ENCODE results near the gene TXLNA. TPM values are rescaled to one million over a fixed set of nuclear protein-coding genes. Genes with fewer than 3 reads are reported as not detected.

Gene TXLNA
- total RNA-seq, 2 experiments from 2014 or later: 84.3 to 86.2 TPM

DNA sequence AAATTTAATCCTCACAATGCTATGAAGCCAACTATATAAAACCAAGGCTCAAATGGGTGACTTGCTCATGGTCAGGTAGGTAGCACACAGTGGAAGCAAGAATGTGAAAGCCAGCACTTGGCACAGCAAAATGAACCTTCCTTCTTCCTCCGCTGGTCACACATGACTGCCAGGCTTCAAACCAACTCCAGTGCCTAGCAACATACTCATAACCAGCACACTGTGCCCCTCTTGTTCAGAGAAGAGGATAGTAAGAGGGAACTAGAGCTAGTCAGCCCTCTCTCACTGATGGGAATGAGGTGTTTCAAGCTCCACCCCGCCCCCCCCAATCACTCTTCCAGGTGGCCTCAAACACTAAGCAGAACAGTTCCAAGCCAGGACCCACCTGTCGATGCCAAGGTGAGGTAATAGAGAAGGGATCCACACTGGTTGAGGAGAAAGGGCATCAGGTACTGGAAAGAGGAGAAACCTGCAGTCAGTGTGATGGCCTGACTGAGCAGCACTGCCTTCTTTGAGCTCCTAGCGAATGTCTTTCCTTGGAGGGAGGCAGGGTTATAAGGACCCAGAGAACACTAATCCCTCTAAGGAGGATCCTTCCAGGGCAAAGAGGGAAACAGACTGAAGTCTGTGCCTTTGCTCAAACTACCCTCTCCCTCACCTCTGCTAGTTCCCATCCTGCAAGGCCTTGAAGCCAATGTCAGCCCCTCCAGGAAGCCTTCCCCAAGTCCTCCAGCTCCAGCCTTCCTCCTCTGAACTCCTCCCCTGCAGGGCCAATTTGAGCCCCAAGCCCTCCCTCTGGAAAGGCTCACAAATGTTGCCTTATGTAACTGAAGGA, 41.5 kb downstream of the TXLNA start:
- Mint-ChIP-seq H3K27ac (no peak overlapping the region), H3K4me3 (peak overlapping the region; percentile 95), H3K27me3 (ENCODE audit: low read depth) (no peaks in the 10 kb centered on the region), H3K9me3 (no peaks in the 10 kb centered on the region), H3K4me1 (ENCODE audit: low read depth) (peaks cover 37% of the 10 kb centered on the region), H3K36me3 (ENCODE audit: low read depth) (peaks cover 10% of the 10 kb centered on the region)
- intact Hi-C loops (cut with micrococcal nuclease): loop anchor here (5.0 kb wide), 1 partner anchor 131 kb away; no protein-coding TSS in a partner anchor
- DNase-seq: no peak
- CTCF ChIA-PET: interaction anchor here (1.7 kb wide), 1 partner anchor 27 kb away, joined by 5 read pairs; no protein-coding TSS in a partner anchor

DNA sequence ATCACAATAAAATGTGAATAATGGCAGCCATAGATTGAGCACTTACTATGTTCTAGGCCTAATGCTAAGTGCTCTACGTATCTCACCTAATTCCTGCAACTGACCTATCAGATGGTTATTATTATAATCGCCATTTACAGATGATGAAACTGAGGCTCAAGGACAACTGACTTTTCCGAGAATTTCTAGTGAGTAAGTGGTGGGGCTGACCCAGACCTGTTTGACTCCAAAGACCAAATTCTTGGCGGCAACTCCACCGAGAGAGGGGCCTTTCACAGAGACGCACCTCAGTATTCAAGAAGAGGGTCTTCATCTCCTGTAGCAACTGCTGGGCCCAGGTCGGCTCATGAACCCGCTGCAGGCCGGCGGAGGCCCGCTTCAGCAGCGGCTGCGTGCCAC, 42.1 kb downstream of the TXLNA start:
- Mint-ChIP-seq H3K4me1 (ENCODE audit: low read depth) (peaks cover 35% of the 10 kb centered on the region), H3K4me3 (peak overlapping the region; percentile 95), H3K9me3 (no peaks in the 10 kb centered on the region), H3K27ac (peak overlapping the region; percentile 97), H3K27me3 (ENCODE audit: low read depth) (no peaks in the 10 kb centered on the region), H3K36me3 (ENCODE audit: low read depth) (peaks cover 14% of the 10 kb centered on the region)
- CTCF ChIA-PET: interaction anchor here (1.7 kb wide), 1 partner anchor 27 kb away, joined by 5 read pairs; no protein-coding TSS in a partner anchor
- no peak for DNase-seq
- intact Hi-C loops (cut with micrococcal nuclease): loop anchor here (5.0 kb wide), 1 partner anchor 131 kb away; no protein-coding TSS in a partner anchor

DNA sequence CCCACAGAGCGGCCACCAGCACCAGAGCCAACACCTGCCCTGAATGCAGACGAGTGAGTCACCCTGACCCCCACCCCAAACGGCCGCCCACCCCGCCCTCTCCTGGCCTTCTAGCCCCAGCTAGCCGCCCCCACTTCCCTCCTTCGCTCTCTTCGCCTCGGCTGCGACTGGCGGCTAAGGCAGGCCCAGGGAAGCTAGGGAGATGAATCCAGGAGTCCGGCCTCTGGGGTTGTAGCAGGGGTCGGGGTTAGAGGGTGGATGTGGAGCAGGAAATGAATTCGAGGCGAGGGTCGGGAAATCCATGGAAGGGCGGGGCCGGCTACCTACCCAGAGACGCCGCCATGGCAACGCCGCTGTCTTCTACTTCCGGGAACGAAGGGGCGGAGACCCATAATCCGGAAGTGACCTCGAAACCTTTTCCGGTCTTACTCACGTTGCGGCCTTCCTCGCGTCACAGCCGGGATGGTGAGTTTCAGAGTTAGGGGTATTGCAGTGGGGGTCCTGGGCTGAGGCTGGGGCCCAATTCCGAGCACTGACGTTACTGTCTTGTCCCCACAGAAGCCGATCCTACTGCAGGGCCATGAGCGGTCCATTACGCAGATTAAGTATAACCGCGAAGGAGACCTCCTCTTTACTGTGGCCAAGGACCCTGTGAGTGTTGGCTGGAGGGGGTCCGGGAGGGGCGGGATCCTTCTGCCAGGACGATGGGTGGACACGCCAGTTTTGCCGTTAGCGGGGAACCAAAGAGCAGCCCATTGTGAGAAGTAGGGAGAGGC, 42.7 kb downstream of the TXLNA start, which contains the start of the genes EIF3I and TMEM234:
Gene EIF3I, plus strand, starts transcription at position 428 of the 776 bp plus-strand sequence. Its CDS starts 35 bp downstream, at position 463.
Gene TMEM234, minus strand, starts transcription at position 374 of the 776 bp plus-strand sequence. Its CDS starts 31 bp downstream, at position 343.
- intact Hi-C loops (cut with micrococcal nuclease): loop anchor here (1.0 to 5.0 kb wide), 6 partner anchors 19 to 130 kb away; partner anchors contain the start of genes CCDC28B and TXLNA
- Mint-ChIP-seq H3K27me3 (ENCODE audit: low read depth) (no peaks in the 10 kb centered on the region), H3K4me1 (ENCODE audit: low read depth) (peaks cover 35% of the 10 kb centered on the region), H3K36me3 (ENCODE audit: low read depth) (peaks cover 14% of the 10 kb centered on the region), H3K27ac (peak within 1 kb of the TSS; percentile 97), H3K4me3 (peak within 1 kb of the TSS; percentile 95), H3K9me3 (no peaks in the 10 kb centered on the region)
- peak; percentile 96 for DNase-seq
- CTCF ChIA-PET: interaction anchor here (1.8 to 1.9 kb wide), 2 partner anchors 26 to 28 kb away, joined by 5 to 8 read pairs; partner anchors contain the start of gene LCK

DNA sequence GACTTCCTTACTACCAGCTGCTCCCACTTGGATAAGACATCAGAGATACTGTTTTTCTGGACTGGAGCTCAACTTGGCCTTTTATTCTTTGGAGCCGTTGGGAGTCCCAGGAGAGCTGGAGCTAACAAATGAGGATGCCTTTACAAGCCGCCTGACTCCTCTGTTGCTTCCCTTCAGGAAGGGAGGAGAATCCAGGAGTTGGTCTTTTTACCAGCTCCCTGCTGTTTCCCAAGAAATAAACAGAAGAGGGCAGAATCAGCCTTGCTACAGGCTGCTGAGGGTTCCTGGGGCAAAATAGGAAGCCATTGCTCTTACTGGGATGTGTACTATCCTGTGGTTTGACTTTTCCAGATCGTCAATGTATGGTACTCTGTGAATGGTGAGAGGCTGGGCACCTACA, 44.2 kb downstream of the TXLNA start:
- H3K27ac Mint-ChIP-seq: peak overlapping the region; percentile 97
- intact Hi-C loops (cut with micrococcal nuclease): loop anchor here (2.0 to 5.0 kb wide), 3 partner anchors 23 to 129 kb away; partner anchors contain the start of gene CCDC28B
- CTCF ChIA-PET: interaction anchor here (0.6 to 1.9 kb wide), 10 partner anchors 8 to 728 kb away, joined by 3 to 8 read pairs (median 4); partner anchors contain the start of gene LCK
- DNase-seq: no peak
- H3K27me3 Mint-ChIP-seq (ENCODE audit: low read depth): no peaks in the 10 kb centered on the region
- peaks cover 38% of the 10 kb centered on the region for H3K4me1 Mint-ChIP-seq (ENCODE audit: low read depth)
- H3K36me3 Mint-ChIP-seq (ENCODE audit: low read depth): peaks cover 27% of the 10 kb centered on the region
- no peaks in the 10 kb centered on the region for H3K9me3 Mint-ChIP-seq
- peak overlapping the region; percentile 95 for H3K4me3 Mint-ChIP-seq

DNA sequence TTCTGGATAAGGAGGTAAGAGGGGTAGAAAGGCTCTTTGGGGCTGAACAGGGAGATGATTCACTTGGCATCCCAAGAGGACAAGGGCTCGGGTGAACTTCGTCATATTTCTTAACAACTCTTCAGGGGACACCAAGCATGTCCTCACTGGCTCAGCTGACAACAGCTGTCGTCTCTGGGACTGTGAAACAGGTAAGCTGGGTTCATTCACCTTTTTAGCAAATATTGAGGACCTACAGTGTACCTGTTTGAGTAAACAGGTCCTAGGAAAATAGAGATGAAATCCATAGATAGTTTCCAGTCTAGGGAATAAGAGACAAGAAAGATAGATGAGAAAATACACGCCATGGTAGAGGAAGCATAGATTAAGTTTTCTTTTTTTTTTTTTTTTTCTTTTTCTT, 44.8 kb downstream of the TXLNA start:
- peaks cover 33% of the 10 kb centered on the region for H3K36me3 Mint-ChIP-seq (ENCODE audit: low read depth)
- CTCF ChIA-PET: interaction anchor here (1.0 to 1.8 kb wide), 5 partner anchors 9 to 26 kb away, joined by 4 to 6 read pairs (median 5); partner anchors contain the start of gene LCK
- intact Hi-C loops (cut with micrococcal nuclease): loop anchor here (5.0 kb wide), 1 partner anchor 128 kb away; no protein-coding TSS in a partner anchor
- H3K27ac Mint-ChIP-seq: peak overlapping the region; percentile 46
- peak overlapping the region; percentile 49 for H3K4me3 Mint-ChIP-seq
- no peaks in the 10 kb centered on the region for H3K9me3 Mint-ChIP-seq
- no peaks in the 10 kb centered on the region for H3K27me3 Mint-ChIP-seq (ENCODE audit: low read depth)
- peaks cover 38% of the 10 kb centered on the region for H3K4me1 Mint-ChIP-seq (ENCODE audit: low read depth)
- no peak for DNase-seq

DNA sequence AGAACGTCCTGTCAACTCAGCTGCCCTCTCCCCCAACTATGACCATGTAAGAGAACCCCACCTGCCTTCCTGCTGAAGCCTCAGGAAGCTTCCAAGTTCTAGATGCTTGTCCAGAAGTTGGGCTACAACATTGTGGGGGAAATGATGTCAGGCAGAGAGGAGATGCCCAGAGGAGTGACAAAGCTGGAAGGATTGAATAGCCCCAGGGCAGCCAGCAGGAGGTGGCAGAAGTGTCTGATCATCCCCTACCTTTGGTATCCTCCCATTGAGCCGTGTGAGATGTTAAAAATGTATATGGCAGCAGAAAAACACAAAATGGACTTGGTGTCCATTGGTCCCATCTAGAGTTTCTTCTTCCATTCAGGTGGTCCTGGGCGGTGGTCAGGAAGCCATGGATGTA, 49.3 kb downstream of the TXLNA start:
- intact Hi-C loops (cut with micrococcal nuclease): no loop called here
- H3K36me3 Mint-ChIP-seq (ENCODE audit: low read depth): peaks cover 39% of the 10 kb centered on the region
- no peak for DNase-seq

DNA sequence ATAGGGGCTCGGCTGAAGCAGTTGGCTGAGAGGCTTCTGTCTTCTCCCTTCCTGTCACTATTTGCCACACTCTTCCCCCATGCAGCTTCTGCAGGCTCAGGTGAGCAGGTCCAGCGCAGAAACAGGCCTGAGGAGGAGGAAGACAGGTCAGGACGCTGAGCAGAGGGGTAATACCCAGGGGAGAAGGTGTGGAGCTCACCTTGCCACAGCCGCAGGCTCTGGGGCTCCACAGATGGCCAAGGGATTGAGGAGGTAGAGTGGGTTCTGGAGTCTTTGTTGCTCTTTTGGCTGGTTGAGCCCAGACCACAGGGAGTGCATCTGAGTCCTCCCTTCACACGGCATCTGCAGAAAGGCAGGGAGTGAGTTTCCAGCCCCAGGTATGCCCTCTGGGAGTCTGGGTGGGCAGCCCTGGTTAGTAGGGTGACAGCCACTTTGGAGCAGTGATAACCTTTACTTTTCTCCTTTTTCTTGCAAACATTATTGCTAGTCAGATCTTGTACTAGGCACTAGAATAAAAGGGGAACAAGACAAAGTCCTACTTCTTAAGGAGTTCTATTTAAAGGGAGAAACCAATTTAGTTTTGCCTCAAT, 52.5 kb downstream of the TXLNA start:
- Mint-ChIP-seq H3K4me3 (no peak overlapping the region), H3K27ac (no peak overlapping the region), H3K9me3 (no peaks in the 10 kb centered on the region), H3K4me1 (ENCODE audit: low read depth) (peaks cover 4% of the 10 kb centered on the region), H3K27me3 (ENCODE audit: low read depth) (no peaks in the 10 kb centered on the region), H3K36me3 (ENCODE audit: low read depth) (peaks cover 28% of the 10 kb centered on the region)
- intact Hi-C loops (cut with micrococcal nuclease): no loop called here
- DNase-seq: no peak
- CTCF ChIA-PET: no interaction called here

More for the DNA sequence above, 49.3 kb downstream of the TXLNA start:
- Mint-ChIP-seq H3K27ac (no peak overlapping the region), H3K27me3 (ENCODE audit: low read depth) (no peaks in the 10 kb centered on the region), H3K4me3 (no peak overlapping the region), H3K9me3 (no peaks in the 10 kb centered on the region), H3K4me1 (ENCODE audit: low read depth) (peaks cover 19% of the 10 kb centered on the region)
- CTCF ChIA-PET: interaction anchor here (0.6 to 3.9 kb wide), 4 partner anchors 8 to 23 kb away, joined by 3 to 16 read pairs (median 8); partner anchors contain the start of gene IQCC

DNA sequence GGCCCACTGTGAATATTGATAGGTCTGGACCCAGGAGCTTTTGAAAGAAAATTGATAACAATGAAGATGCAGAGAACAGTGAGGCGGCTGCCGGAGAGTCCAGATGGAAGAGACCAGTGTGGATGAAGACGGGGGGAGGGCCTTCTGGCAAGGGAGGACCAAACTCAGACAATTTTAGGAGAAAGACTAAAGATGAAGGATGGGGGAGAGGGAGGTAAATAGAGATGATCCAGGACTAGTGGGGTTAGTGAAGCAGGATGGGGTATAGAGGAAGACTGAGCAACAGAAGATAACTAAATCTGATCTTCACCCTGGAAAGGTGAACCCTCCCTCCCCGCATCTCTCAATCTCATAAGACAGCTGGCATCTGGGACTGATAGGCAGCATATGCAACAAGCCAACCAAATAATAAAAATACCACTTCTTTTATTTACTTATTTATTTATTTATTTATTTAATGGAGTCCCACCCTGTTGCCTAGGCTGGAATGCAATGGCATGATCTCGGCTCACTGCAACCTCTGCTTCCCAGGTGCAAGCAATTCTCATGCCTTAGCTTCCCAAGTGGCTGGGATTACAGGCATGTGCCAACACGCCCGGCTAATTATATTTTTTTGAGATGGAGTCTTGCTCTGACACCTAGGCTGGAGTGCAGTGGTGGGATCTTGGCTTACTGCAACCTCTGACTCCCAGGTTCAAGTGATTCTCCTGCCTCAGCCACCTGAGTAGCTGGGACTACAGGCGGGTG, 53.3 kb downstream of the TXLNA start:
- no peaks in the 10 kb centered on the region for H3K9me3 Mint-ChIP-seq
- peaks cover 24% of the 10 kb centered on the region for H3K36me3 Mint-ChIP-seq (ENCODE audit: low read depth)
- no peak for DNase-seq
- H3K4me3 Mint-ChIP-seq: no peak overlapping the region
- CTCF ChIA-PET: interaction anchor here (0.8 to 0.9 kb wide), 2 partner anchors 17 to 162 kb away, joined by 3 read pairs; partner anchors contain the start of gene BSDC1
- H3K27ac Mint-ChIP-seq: no peak overlapping the region
- H3K27me3 Mint-ChIP-seq (ENCODE audit: low read depth): no peaks in the 10 kb centered on the region
- intact Hi-C loops (cut with micrococcal nuclease): no loop called here
- H3K4me1 Mint-ChIP-seq (ENCODE audit: low read depth): no peaks in the 10 kb centered on the region

DNA sequence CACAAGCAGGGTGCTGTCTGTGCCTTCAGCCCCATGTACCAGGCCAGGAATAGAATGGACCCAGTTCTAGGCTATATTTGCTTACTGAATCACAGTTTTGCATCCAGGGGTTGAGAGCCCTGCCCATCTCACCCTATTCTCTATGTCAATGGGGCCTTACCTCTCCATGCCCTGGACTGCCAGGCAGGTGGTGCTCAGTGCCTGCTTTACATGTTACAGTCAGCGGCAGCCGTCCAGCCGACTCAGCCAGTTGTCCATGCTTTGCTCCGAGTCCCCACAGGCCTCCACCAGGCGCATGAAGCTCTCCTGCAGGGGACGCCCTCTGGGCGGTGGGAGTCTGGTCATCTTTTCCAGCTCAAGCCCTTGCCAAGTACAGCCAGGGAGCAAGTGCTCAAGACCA, 55.3 kb downstream of the TXLNA start:
- intact Hi-C loops (cut with micrococcal nuclease): no loop called here
- CTCF ChIA-PET: interaction anchor here (1.1 to 2.0 kb wide), 3 partner anchors 14 to 179 kb away, joined by 3 to 4 read pairs (median 4); no protein-coding TSS in a partner anchor
- DNase-seq: no peak
- H3K9me3 Mint-ChIP-seq: no peaks in the 10 kb centered on the region
- no peaks in the 10 kb centered on the region for H3K27me3 Mint-ChIP-seq (ENCODE audit: low read depth)
- H3K27ac Mint-ChIP-seq: no peak overlapping the region
- no peak overlapping the region for H3K4me3 Mint-ChIP-seq
- H3K36me3 Mint-ChIP-seq (ENCODE audit: low read depth): peaks cover 8% of the 10 kb centered on the region
- H3K4me1 Mint-ChIP-seq (ENCODE audit: low read depth): no peaks in the 10 kb centered on the region

DNA sequence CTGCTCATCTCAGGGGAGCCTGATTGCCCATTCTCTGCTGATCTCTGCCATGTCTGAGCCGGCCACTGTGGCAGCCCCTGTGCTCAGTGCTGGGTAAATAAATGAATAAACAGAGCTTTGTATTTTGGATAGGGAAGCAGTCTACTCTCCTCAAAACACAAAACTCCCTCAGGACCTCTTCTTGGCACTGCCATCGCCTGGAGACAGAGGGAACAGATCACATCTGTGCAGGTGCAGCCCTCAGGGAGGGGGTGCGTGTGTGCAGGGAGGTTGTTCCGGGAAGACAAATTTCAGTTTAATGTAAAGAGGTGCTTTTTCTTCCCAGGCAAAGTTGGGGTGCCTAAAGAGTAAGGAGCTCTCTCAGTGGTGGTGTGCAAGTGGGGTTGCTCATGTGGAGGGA, 59.9 kb downstream of the TXLNA start:
- H3K27ac Mint-ChIP-seq: no peak overlapping the region
- intact Hi-C loops (cut with micrococcal nuclease): no loop called here
- H3K9me3 Mint-ChIP-seq: no peaks in the 10 kb centered on the region
- H3K4me1 Mint-ChIP-seq (ENCODE audit: low read depth): peaks cover 23% of the 10 kb centered on the region
- no peak for DNase-seq
- peaks cover 2% of the 10 kb centered on the region for H3K36me3 Mint-ChIP-seq (ENCODE audit: low read depth)
- CTCF ChIA-PET: interaction anchor here (0.6 to 2.6 kb wide), 6 partner anchors 11 to 169 kb away, joined by 3 to 26 read pairs (median 6); partner anchors contain the start of gene LCK
- peak overlapping the region; percentile 82 for H3K4me3 Mint-ChIP-seq
- H3K27me3 Mint-ChIP-seq (ENCODE audit: low read depth): no peaks in the 10 kb centered on the region

DNA sequence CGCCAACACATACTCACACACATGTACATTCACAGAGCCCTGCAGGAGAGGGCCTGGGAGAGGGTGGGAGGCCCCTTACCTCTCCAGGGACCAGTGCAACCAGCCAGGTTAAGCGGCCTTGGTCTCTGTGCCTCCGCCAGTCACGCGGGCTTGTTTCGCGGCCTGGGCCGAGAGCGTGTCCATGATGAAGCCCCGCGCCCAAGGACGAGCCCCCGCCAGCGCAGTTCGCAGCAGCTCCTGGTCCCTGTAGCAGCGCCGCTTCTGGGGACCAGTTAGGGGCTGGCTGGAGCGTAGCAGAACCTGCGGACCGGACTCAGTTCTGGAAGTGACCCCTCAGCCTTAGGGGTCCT, 60.3 kb downstream of the TXLNA start:
- peaks cover 23% of the 10 kb centered on the region for H3K4me1 Mint-ChIP-seq (ENCODE audit: low read depth)
- H3K27me3 Mint-ChIP-seq (ENCODE audit: low read depth): no peaks in the 10 kb centered on the region
- CTCF ChIA-PET: interaction anchor here (0.6 to 2.6 kb wide), 5 partner anchors 10 to 168 kb away, joined by 3 to 26 read pairs (median 9); partner anchors contain the start of gene LCK
- no peak overlapping the region for H3K27ac Mint-ChIP-seq
- H3K4me3 Mint-ChIP-seq: peak overlapping the region; percentile 82
- DNase-seq: no peak
- H3K9me3 Mint-ChIP-seq: no peaks in the 10 kb centered on the region
- H3K36me3 Mint-ChIP-seq (ENCODE audit: low read depth): peaks cover under 1% of the 10 kb centered on the region
- intact Hi-C loops (cut with micrococcal nuclease): loop anchor here (1.0 kb wide), 1 partner anchor 9 kb away; no protein-coding TSS in a partner anchor
